CD14-positive monocyte (primary cell): ENCODE results near the gene PRMT5. TPM values are rescaled to one million over a fixed set of nuclear protein-coding genes. Genes with fewer than 3 reads are reported as not detected.

Experiments used
- DNase-seq, 3 donors: peaks; one replicate each; pipeline ENCODE4 v3.0.0-alpha.2; 2011 to 2022
- H2AFZ ChIP-seq: 2 replicates; pipeline ENCODE4 v1.6.0; 2012; ENCODE audit warnings: mild to moderate bottlenecking, low read depth, low read length, inconsistent platforms; ENCODE audit not compliant: insufficient read depth, poor library complexity, severe bottlenecking
- H3K27ac ChIP-seq, 2 donors: 1 replicate in 1 of 2; 2 replicates in 1 of 2; pipeline ENCODE4 v1.5.1; 2012 to 2013; ENCODE audit warnings: low read length in 2 of 2, control low read depth in 1 of 2, inconsistent platforms in 1 of 2, low read depth in 1 of 2, mild to moderate bottlenecking in 1 of 2
- H3K27me3 ChIP-seq, 2 donors: one replicate each; pipeline versions ENCODE4 v1.6.0 to v1.6.1; 2011 to 2013; ENCODE audit warnings: low read length in 2 of 2; ENCODE audit not compliant: control insufficient read depth in 2 of 2, insufficient read depth in 2 of 2
- H3K36me3 ChIP-seq, 2 donors: replicated peaks in 1 of 2; 1 replicate in 1 of 2; 2 replicates in 1 of 2; pipeline versions ENCODE4 v1.5.1 to v1.6.1; 2012 to 2013; ENCODE audit warnings: low read length in 2 of 2, control low read depth in 1 of 2, inconsistent platforms in 1 of 2, mild to moderate bottlenecking in 1 of 2; ENCODE audit not compliant: insufficient read depth in 2 of 2, control insufficient read depth in 1 of 2
- H3K4me1 ChIP-seq, 2 donors: 1 replicate in 1 of 2; 2 replicates in 1 of 2; pipeline versions ENCODE4 v1.5.1 to v1.6.1; 2012 to 2013; ENCODE audit warnings: low read length in 2 of 2, control low read depth in 1 of 2, inconsistent platforms in 1 of 2, mild to moderate bottlenecking in 1 of 2, moderate library complexity in 1 of 2; ENCODE audit not compliant: insufficient read depth in 2 of 2, control insufficient read depth in 1 of 2
- H3K4me2 ChIP-seq: replicated peaks from 2 replicates; pipeline ENCODE3; 2012; ENCODE audit warnings: low read length, moderate library complexity, mild to moderate bottlenecking; ENCODE audit not compliant: poor library complexity, severe bottlenecking; ENCODE audit errors: extremely low read depth
- H3K4me3 ChIP-seq, 3 experiments: fragments of 200-600 bp in 1 of 3; sonication (generic) in 1 of 3; replicated peaks in 1 of 3; 1 replicate in 2 of 3; 2 replicates in 1 of 3; pipeline ENCODE4 v1.5.1; 2011 to 2013; ENCODE audit warnings: low read length in 3 of 3, mild to moderate bottlenecking in 3 of 3, control low read depth in 2 of 3, low read depth in 2 of 3, inconsistent platforms in 1 of 3, moderate library complexity in 1 of 3
- H3K79me2 ChIP-seq: 2 replicates; pipeline ENCODE4 v1.6.0; 2012; ENCODE audit warnings: mild to moderate bottlenecking, control low read depth, inconsistent platforms, low read length, moderate library complexity; ENCODE audit not compliant: insufficient read depth
- H3K9ac ChIP-seq: 2 replicates; pipeline ENCODE4 v1.6.0; 2017; ENCODE audit warnings: low read length, mild to moderate bottlenecking; ENCODE audit not compliant: insufficient read depth, poor library complexity, severe bottlenecking
- H3K9me3 ChIP-seq, 2 donors: replicated peaks in 1 of 2; 1 replicate in 1 of 2; 2 replicates in 1 of 2; pipeline versions ENCODE4 v1.5.1 to v1.6.1; 2012 to 2013; ENCODE audit warnings: low read length in 2 of 2, control low read depth in 1 of 2; ENCODE audit not compliant: control insufficient read depth in 1 of 2, insufficient read depth in 1 of 2
- H4K20me1 ChIP-seq: 2 replicates; pipeline ENCODE4 v1.6.0; 2012; ENCODE audit warnings: mild to moderate bottlenecking, low read length, control low read depth, moderate library complexity; ENCODE audit not compliant: insufficient read depth
- H3K27ac Mint-ChIP-seq, 7 donors: one replicate each; pipeline ENCODE4 v1.8.0; 2020; ENCODE audit warnings: mild to moderate bottlenecking in 7 of 7, mixed read lengths in 7 of 7, moderate library complexity in 6 of 7, inconsistent platforms in 2 of 7
- H3K27me3 Mint-ChIP-seq, 3 donors: one replicate each; pipeline ENCODE4 v1.8.0; 2021 to 2022; ENCODE audit warnings: low read depth in 3 of 3, mild to moderate bottlenecking in 3 of 3, mixed read lengths in 3 of 3, moderate library complexity in 3 of 3, inconsistent platforms in 1 of 3
- H3K36me3 Mint-ChIP-seq, 2 donors: one replicate each; pipeline ENCODE4 v1.8.0; 2020; ENCODE audit warnings: mixed read lengths in 2 of 2, inconsistent platforms in 1 of 2, mild to moderate bottlenecking in 1 of 2
- H3K4me1 Mint-ChIP-seq: one replicate; pipeline ENCODE4 v1.8.0; 2020; ENCODE audit warnings: mild to moderate bottlenecking, mixed read lengths
- H3K4me3 Mint-ChIP-seq, 2 donors: one replicate each; pipeline ENCODE4 v1.8.0; 2020; ENCODE audit warnings: mild to moderate bottlenecking in 2 of 2, mixed read lengths in 2 of 2, moderate library complexity in 1 of 2
- H3K9me3 Mint-ChIP-seq, 7 donors: one replicate each; pipeline ENCODE4 v1.8.0; 2020 to 2022; ENCODE audit warnings: mixed read lengths in 7 of 7, mild to moderate bottlenecking in 6 of 7, moderate library complexity in 6 of 7, inconsistent platforms in 2 of 7
- CTCF ChIP-seq: fragments of 200-600 bp; IDR thresholded peaks from one replicate; pipeline ENCODE4 v1.8.0; 2022; ENCODE audit warnings: antibody characterized with exemption, mild to moderate bottlenecking
- WGBS: methylation state at CpG from one replicate; pipeline ENCODE4 v1.1.5; 2013; ENCODE audit warnings: missing lambda C conversion rate; ENCODE audit not compliant: insufficient coverage; 5-methylcytosine and 5-hydroxymethylcytosine counted together
- intact Hi-C, 2 donors: fragments of 100-400 bp; cut with micrococcal nuclease; formaldehyde crosslinking; loops; one replicate each; pipeline versions ENCODE4 v1.15.0 to v1.15.1; 2023
- polyA plus RNA-seq, 3 donors: library from polyadenylated mRNA; depleted of rRNA in 1 of 3; unstranded in 2 of 3; stranded (reverse) in 1 of 3; fragments of 300-500 nt in 2 of 3; fragments of >200 nt in 1 of 3; fragmentation: Illumina TruSeq in 2 of 3; gene quantifications; 1 replicate in 2 of 3; 2 replicates in 1 of 3; pipeline ENCODE4 v1.2.3, GENCODE V29; 2012 to 2021

PRMT5 gene
- polyA plus RNA-seq, 3 donors = 38.7 to 44.4 (median 44.1) TPM

GRCh38 chr14:22910916-22911315, 18.3 kb downstream of the PRMT5 start:
- no peak for TF ChIP-seq CTCF
- H4K20me1 ChIP-seq = no peaks in the 10 kb centered on the region
- H3K9ac ChIP-seq = no peak overlapping the region
- peak overlapping the region in 1 of 2 donors; percentile 28 for H3K27ac ChIP-seq
- peak overlapping the region in 2 of 7 donors; percentile 75 to 82 for H3K27ac Mint-ChIP-seq
- H3K4me1 Mint-ChIP-seq = peaks cover 39% of the 10 kb centered on the region
- H3K4me3 ChIP-seq = no peak overlapping the region
- peaks cover 84% of the 10 kb centered on the region for H3K79me2 ChIP-seq
- no peak for DNase-seq
- no peak overlapping the region for H2AFZ ChIP-seq
- no peaks in the 10 kb centered on the region for H3K27me3 ChIP-seq
- H3K4me2 ChIP-seq = no peak overlapping the region
- WGBS = no CpG with 5 or more reads among the region's 5 CpGs
- no peaks in the 10 kb centered on the region for H3K9me3 Mint-ChIP-seq
- no peak overlapping the region for H3K4me3 Mint-ChIP-seq
- peaks cover 36 to 66% of the 10 kb centered on the region in 2 donors for H3K36me3 Mint-ChIP-seq
- peaks cover 39 to 45% of the 10 kb centered on the region in 2 donors for H3K4me1 ChIP-seq
- intact Hi-C loops = no loop called here
- no peaks in the 10 kb centered on the region for H3K9me3 ChIP-seq
- peaks cover 45 to 57% of the 10 kb centered on the region in 2 donors for H3K36me3 ChIP-seq
- no peaks in the 10 kb centered on the region for H3K27me3 Mint-ChIP-seq

- Histone ChIP-seq H3K36me3 (peaks cover 68 to 80% of the 10 kb centered on the region in 2 donors), H3K27ac (peak overlapping the region; percentile 82 to 86), H3K4me1 (peaks cover 21 to 22% of the 10 kb centered on the region in 2 donors), H3K9ac (peak overlapping the region; percentile 43), H3K9me3 (no peaks in the 10 kb centered on the region), H3K79me2 (peaks cover 73% of the 10 kb centered on the region), H3K27me3 (no peaks in the 10 kb centered on the region), H2AFZ (peak overlapping the region; percentile 62), H4K20me1 (peaks cover 3% of the 10 kb centered on the region), H3K4me3 (peak overlapping the region in 2 of 3 experiments; percentile 29 to 62), H3K4me2 (peak overlapping the region; percentile 59)
- H3K27me3 Mint-ChIP-seq = no peaks in the 10 kb centered on the region
- peak; percentile 54 to 74 (median 72) for DNase-seq
- H3K4me3 Mint-ChIP-seq = peak overlapping the region; percentile 78 to 89
- TF ChIP-seq CTCF = no peak
- peaks cover 22% of the 10 kb centered on the region for H3K4me1 Mint-ChIP-seq
- intact Hi-C loops = no loop called here
- H3K36me3 Mint-ChIP-seq = peaks cover 59 to 85% of the 10 kb centered on the region in 2 donors
- H3K9me3 Mint-ChIP-seq = no peaks in the 10 kb centered on the region
- 0% methylated on average over 7 of the region's 8 CpGs for WGBS
- peak overlapping the region; percentile 86 to 96 (median 93) for H3K27ac Mint-ChIP-seq
These were observed 20.6 kb downstream of the PRMT5 start for GRCh38 chr14:22908601-22909000.
